GM10266 (cell line): ENCODE measurements around the gene BMERB1.

Experiments
- DNase-seq: peaks from one replicate; pipeline ENCODE4 v3.0.0; 2012; ENCODE audit errors: extremely low spot score
- TF ChIP-seq, protein P1 (sequence below): IDR thresholded peaks from 2 replicates; pipeline ENCODE4 v1.5.1; 2012; ENCODE audit warnings: mild to moderate bottlenecking, low read depth; ENCODE audit not compliant: control insufficient read depth, insufficient read depth; ENCODE audit errors: missing control alignments

The BMERB1 gene

DNA sequence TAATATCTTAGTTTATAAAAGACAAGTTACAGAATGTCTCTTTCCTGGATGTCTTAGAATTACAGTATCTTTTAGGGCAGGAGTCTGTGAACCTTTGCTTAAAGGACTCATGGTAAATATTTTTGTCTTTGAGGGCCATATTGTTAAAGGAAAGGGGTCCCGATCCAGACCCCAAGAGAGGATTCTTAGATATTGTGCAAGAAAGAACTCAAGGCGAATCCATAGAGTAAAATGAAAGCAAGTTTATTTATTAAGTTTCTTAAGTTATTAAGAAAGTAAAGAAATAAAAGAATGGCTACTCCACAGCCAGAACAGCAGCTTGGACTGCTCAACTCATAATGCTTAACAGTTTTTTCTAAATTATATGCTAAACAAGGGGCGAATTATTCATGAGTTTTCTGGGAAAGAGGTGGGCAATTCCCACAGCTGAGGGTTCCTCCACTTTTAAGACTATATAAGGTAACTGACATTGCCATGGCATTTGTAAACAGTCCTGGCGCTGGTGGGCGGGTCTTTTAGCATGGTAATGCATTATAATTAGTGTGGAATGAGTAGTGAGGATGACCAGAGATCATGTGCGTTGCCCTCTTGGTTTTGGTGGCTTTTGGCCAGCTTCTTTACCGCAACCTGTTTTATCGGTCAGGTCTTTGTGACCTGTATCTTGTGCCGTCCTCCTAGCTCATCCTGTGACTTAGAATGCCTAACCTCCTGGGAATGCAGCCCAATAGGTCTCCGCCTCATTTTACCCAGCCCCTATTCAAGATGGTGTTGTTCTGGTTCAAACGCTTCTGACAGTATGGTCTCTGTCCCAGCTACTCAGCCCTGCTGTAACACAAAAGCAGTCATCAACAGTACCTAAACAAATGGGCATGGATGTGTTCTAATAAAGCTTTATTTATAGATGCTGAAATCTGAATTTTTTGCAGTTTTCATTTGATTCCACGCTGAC, 53.2 kb downstream of the BMERB1 start:
- TF ChIP-seq, protein P1, sequence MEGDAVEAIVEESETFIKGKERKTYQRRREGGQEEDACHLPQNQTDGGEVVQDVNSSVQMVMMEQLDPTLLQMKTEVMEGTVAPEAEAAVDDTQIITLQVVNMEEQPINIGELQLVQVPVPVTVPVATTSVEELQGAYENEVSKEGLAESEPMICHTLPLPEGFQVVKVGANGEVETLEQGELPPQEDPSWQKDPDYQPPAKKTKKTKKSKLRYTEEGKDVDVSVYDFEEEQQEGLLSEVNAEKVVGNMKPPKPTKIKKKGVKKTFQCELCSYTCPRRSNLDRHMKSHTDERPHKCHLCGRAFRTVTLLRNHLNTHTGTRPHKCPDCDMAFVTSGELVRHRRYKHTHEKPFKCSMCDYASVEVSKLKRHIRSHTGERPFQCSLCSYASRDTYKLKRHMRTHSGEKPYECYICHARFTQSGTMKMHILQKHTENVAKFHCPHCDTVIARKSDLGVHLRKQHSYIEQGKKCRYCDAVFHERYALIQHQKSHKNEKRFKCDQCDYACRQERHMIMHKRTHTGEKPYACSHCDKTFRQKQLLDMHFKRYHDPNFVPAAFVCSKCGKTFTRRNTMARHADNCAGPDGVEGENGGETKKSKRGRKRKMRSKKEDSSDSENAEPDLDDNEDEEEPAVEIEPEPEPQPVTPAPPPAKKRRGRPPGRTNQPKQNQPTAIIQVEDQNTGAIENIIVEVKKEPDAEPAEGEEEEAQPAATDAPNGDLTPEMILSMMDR: no peak
- DNase-seq: no peak

DNA sequence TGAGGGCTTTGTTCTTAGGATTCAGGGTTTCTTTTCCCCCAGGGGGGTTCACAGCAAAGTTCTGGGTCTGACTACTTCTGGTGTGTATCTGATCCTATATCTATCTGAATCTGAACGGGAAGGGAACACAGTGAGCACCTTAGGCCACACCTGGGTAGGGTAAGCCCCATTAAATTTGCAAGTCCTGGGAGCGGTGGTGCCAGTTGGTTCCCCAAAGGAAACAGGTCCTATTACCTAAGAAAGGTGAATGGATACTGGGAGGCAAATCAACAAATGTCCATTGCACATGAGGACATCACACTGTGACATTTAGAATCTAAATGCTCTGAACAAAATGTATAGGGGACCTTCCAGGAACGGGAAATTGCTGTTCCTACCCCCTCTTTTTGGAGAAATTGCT, 54.6 kb downstream of the BMERB1 start:
- TF ChIP-seq, protein P1: no peak

DNA sequence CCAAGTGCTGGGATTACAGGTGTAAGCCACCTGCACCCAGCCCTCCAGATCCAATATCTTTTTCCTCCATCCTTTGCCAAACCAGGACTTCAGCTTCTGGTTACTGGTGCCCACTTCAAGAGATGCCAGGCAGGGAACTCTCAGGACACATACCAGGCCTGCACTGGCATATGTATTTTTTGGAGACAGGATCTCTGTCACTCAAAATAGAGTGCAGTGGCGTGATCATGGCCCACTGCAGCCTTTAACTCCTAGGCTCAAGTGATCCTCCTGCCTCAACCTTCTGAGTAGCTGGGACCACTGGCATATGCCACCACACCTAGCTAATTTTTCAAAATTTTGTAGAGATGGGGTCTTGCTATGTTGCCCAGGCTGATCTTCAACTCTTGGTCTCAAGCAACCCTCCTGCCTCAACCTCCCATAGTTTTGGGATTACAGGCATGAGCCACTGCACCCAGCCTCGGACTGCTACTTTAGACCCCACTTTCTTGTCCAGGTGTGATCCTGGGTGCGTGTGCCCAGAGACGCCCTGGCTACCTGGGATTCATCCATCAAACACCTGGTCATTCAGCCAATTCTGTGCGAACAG, 55.8 kb downstream of the BMERB1 start:
- no peak for DNase-seq
- TF ChIP-seq, protein P1: no peak

More for the DNA sequence above, 54.6 kb downstream of the BMERB1 start:
- no peak for DNase-seq

DNA sequence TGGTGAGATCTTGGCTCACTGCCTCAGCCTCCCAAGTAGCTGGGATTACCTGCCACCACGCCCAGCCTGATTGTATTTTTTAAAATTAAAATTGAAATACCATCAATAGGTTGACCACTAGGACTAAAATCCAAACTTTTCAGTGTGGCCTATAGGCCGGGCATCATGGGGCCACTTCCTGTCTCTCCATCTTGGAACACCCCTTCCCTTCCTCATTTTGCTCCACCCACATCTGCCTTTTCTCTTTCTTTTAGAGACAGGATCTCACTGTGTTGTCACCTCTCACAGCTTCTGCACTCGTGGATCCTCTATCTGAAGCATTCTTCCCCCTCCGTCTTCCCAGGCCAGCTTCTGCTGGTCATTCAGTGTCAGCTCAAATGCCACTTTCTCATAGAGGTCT, 57.0 kb downstream of the BMERB1 start:
- DNase-seq: no peak

DNA sequence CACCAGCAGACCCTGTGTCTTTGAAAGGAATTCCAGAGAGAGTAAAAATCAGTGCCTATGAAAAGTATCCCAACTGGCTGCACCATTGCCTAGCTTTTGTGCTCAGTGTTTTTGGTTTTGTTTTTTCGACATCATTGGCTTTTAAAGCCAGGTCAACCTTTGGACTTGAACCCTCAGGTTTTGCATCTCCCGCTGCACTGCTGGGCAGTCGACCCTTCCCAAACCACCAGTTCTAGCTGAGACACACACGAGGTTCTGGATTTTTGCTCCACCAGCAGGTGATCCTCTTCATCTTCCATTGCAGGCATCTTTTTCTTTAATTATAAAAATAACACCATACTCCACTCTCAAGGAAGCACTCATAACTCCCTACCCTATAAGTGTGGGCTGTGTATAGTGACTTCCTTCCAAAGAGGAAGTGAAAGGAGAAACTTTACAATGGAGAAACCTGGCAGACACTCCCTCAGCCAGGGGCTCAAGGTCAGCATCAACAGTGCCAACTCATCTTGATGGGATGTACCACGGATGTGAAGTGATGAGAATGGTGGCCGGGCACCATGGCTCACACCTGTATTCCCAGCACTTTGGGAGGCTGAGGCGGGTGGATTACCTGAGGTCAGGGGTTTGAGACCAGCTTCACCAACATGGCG, 57.8 kb downstream of the BMERB1 start:
- TF ChIP-seq, protein P1: no peak
- no peak for DNase-seq

More for the DNA sequence above, 57.0 kb downstream of the BMERB1 start:
- TF ChIP-seq, protein P1: no peak

DNA sequence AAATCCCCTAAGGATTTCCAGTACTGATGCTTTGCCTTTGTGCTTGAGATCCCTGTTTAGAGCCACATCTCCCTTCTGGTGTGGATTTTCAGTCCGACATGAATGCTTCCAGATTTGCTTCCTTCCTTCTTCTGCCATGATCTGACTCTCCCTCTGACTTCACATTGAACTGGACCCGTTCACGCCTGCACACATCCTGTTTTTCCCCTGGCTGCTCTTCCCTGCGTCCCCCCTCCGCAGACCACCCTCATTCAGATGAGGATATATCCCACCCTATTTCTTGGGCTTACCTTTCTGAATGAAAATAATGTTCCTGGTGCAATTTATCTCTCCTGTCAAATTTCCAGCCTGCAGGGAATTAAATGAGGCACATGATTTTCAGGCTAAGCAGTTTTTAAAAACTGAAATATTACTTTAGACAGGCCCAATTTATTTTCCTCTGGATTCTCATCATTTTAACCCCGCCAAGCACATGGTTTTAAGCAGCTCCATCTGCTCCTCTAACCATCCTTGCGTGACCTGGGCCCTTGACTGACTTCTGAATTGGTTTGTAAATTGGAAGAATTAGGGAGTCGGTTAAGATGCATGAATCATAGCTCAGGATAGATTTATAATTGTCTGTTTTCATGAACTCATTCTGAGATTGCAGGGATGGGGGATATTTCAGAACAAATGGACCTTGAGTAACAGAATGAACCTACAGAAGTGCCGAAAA, 59.2 kb downstream of the BMERB1 start:
- DNase-seq: no peak
- TF ChIP-seq, protein P1: no peak
